ENCODE data around the gene NIPSNAP3A.

The NIPSNAP3A gene

GRCh38 chr9:104774831-104775573 is 27.5 kb downstream of the NIPSNAP3A start:
- DNase-seq, result no peak

GRCh38 chr9:104775574-104775936 is 28.1 kb downstream of the NIPSNAP3A start:
- DNase-seq, result no peak

GRCh38 chr9:104775976-104776375 is 28.5 kb downstream of the NIPSNAP3A start:
- DNase-seq, result no peak

GRCh38 chr9:104776797-104777196 is 29.3 kb downstream of the NIPSNAP3A start:
- no peak for DNase-seq

GRCh38 chr9:104778802-104779201 is 31.3 kb downstream of the NIPSNAP3A start:
- no peak for DNase-seq

GRCh38 chr9:104779334-104779733 is 31.9 kb downstream of the NIPSNAP3A start:
- DNase-seq, result no peak

GRCh38 chr9:104779946-104780535 is 32.6 kb downstream of the NIPSNAP3A start:
- DNase-seq, result no peak

GRCh38 chr9:104780796-104781395 is 33.4 kb downstream of the NIPSNAP3A start:
- DNase-seq, result no peak

GRCh38 chr9:104783588-104783987 is 36.1 kb downstream of the NIPSNAP3A start:
- no peak for DNase-seq

- DNase-seq, result no peak
Observed at GRCh38 chr9:104784098-104784497, 36.6 kb downstream of the NIPSNAP3A start.

GRCh38 chr9:104786293-104786692 is 38.8 kb downstream of the NIPSNAP3A start:
- no peak for DNase-seq

- no peak for DNase-seq
Observed at GRCh38 chr9:104787306-104788015, 40.0 kb downstream of the NIPSNAP3A start.

- no peak for DNase-seq
Observed at GRCh38 chr9:104788251-104788650, 40.8 kb downstream of the NIPSNAP3A start.

GRCh38 chr9:104794070-104794469 is 46.6 kb downstream of the NIPSNAP3A start:
- no peak for DNase-seq

- no peak for DNase-seq
Observed at GRCh38 chr9:104795082-104795481, 47.6 kb downstream of the NIPSNAP3A start.

- DNase-seq, result no peak
Observed at GRCh38 chr9:104795857-104796256, 48.4 kb downstream of the NIPSNAP3A start.

GRCh38 chr9:104798209-104798995 is 50.9 kb downstream of the NIPSNAP3A start:
- DNase-seq, result no peak

GRCh38 chr9:104800068-104800785 is 52.7 kb downstream of the NIPSNAP3A start:
- DNase-seq, result no peak

- DNase-seq, result no peak
Observed at GRCh38 chr9:104802110-104802509, 54.6 kb downstream of the NIPSNAP3A start.

- DNase-seq, result no peak
Observed at GRCh38 chr9:104802906-104803305, 55.4 kb downstream of the NIPSNAP3A start.

- DNase-seq, result no peak
Observed at GRCh38 chr9:104805441-104805840, 58.0 kb downstream of the NIPSNAP3A start.

GRCh38 chr9:104808035-104808614 is 60.6 kb downstream of the NIPSNAP3A start:
- no peak for DNase-seq

All from central memory CD4-positive, alpha-beta T cell (primary cell).